Measurements from ENCODE around the gene SEC62. TPM values are rescaled to one million over a fixed set of nuclear protein-coding genes. Genes with fewer than 3 reads are reported as not detected.

Gene SEC62
- total and polyA plus RNA-seq, 9 of the 15 experiments (the other 6 are each of a cell fraction or from before 2014, with no cell fraction given): 34.5 to 152 (median 51.8) TPM

GRCh38 chr3:170027233-170028102 lies 60.9 kb downstream of the SEC62 start (continued):
- TF ChIP-seq ETV1 (tag; conservative IDR thresholded peaks at IDR 0.05; ENCODE audit: low read depth) (peak; percentile 61; the same call in 1 of the 2 replicates), SMAD3 (CRISPR knock-in tag; conservative IDR thresholded peaks at IDR 0.05) (peak; percentile 81; the same call in 1 of the 2 replicates), ZNF584 (CRISPR knock-in tag; IDR thresholded peaks at IDR 0.05; ENCODE audit: low read depth) (0 out of 2 replicates have a peak, but pooled peaks have one; percentile 48), SMAD4 (CRISPR knock-in tag; conservative IDR thresholded peaks at IDR 0.05) (0 out of 2 replicates have a peak, but pooled peaks have one; percentile 48), KLF6 (CRISPR knock-in tag; IDR thresholded peaks at IDR 0.05; ENCODE audit: borderline replicate concordance) (peak; percentile 87; the same call in 1 of the 2 replicates), REST (IDR thresholded peaks at IDR 0.05; ENCODE audit: borderline replicate concordance) (no peak), REST (CRISPR knock-in tag; IDR thresholded peaks at IDR 0.05; ENCODE audit: low read depth) (no peak), FUS (optimal IDR thresholded peaks at IDR 0.05; ENCODE audit: low read depth, low read length) (no peak), BDP1 (IDR thresholded peaks at IDR 0.05; ENCODE audit: insufficient read depth, insufficient read length) (no peak), RHOXF2B (CRISPR knock-in tag; conservative IDR thresholded peaks at IDR 0.05) (no peak), BCL6 (CRISPR knock-in tag; IDR thresholded peaks at IDR 0.05) (peak; percentile 20; the same call in 1 of the 2 replicates), CCNT2 (IDR thresholded peaks at IDR 0.05; ENCODE audit: borderline replicate concordance, extremely low read depth, insufficient read length, low read depth, low read length) (no peak), PTRF (tag; IDR thresholded peaks at IDR 0.05) (peak; percentile 46; the same call in 1 of the 2 replicates), ZNF280A (IDR thresholded peaks at IDR 0.05; ENCODE audit: low read depth, partially characterized antibody) (no peak), MYC (IDR thresholded peaks at IDR 0.05; ENCODE audit: low read depth, low read length) (no peak), MYC (CRISPR knock-in tag; IDR thresholded peaks at IDR 0.05; ENCODE audit: borderline replicate concordance, low read depth) (no peak), GABPA (tag; conservative IDR thresholded peaks at IDR 0.05; ENCODE audit: low read depth) (0 out of 2 replicates have a peak, but pooled peaks have one; percentile 14), PTTG1 (tag; IDR thresholded peaks at IDR 0.05; ENCODE audit: low read depth) (peak; percentile 56)
